ENCODE measurements around the gene ROMO1.

DNA sequence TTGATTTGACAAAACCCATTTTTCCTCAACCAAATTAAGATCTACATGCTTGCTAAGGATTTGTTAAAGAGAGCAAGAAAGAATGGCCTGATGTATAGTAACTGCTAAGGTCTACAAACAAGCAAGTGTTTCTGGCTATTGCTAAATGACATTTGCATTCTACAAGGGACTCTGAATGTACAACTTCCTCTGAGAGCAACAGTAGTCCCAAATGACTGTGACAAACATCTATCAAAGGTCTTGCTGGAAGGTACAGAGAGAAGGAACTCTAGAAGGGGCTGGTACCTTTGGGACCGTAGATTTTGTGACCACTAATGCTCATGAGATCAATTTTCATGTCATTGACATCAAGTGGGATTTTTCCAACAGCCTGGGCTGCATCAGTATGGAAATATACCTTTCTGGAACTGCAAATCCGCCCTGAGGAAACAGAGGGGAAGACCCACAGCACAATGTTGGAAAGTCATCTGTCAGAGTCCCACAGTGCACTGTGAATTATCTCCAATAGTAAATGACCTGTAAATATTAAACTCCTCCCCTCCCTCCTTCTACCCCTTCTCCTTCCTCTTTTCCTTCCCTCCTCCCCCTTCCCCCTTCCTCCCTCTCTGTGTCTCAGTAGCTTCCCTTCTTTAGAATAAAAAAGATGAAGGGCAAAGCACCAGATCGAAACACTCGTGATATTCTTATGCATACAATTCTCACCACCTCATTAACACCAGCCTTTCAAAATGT lies 18.6 kb upstream of the ROMO1 start:
- TF ChIP-seq ZNF274 (IDR thresholded peaks at IDR 0.05; ENCODE audit: borderline replicate concordance, extremely low read depth, low read length), result no peak
- no peak for TF ChIP-seq CREB1 (IDR thresholded peaks at IDR 0.05)
- TF ChIP-seq, protein P1, sequence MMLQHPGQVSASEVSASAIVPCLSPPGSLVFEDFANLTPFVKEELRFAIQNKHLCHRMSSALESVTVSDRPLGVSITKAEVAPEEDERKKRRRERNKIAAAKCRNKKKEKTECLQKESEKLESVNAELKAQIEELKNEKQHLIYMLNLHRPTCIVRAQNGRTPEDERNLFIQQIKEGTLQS (IDR thresholded peaks at IDR 0.05; ENCODE audit: insufficient read depth, low read depth, low read length), result no peak
- TF ChIP-seq, protein P2, sequence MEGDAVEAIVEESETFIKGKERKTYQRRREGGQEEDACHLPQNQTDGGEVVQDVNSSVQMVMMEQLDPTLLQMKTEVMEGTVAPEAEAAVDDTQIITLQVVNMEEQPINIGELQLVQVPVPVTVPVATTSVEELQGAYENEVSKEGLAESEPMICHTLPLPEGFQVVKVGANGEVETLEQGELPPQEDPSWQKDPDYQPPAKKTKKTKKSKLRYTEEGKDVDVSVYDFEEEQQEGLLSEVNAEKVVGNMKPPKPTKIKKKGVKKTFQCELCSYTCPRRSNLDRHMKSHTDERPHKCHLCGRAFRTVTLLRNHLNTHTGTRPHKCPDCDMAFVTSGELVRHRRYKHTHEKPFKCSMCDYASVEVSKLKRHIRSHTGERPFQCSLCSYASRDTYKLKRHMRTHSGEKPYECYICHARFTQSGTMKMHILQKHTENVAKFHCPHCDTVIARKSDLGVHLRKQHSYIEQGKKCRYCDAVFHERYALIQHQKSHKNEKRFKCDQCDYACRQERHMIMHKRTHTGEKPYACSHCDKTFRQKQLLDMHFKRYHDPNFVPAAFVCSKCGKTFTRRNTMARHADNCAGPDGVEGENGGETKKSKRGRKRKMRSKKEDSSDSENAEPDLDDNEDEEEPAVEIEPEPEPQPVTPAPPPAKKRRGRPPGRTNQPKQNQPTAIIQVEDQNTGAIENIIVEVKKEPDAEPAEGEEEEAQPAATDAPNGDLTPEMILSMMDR (IDR thresholded peaks at IDR 0.05; ENCODE audit: control extremely low read depth in 1 of 3, insufficient read depth in 1 of 3, low read depth in 1 of 3, low read length in 3 of 3), result no peak
- TF ChIP-seq CHD1 (IDR thresholded peaks at IDR 0.05; ENCODE audit: low read depth, low read length), result no peak
- TF ChIP-seq TEAD4 (IDR thresholded peaks at IDR 0.05; ENCODE audit: low read depth, low read length), result no peak
- TF ChIP-seq, protein P3, sequence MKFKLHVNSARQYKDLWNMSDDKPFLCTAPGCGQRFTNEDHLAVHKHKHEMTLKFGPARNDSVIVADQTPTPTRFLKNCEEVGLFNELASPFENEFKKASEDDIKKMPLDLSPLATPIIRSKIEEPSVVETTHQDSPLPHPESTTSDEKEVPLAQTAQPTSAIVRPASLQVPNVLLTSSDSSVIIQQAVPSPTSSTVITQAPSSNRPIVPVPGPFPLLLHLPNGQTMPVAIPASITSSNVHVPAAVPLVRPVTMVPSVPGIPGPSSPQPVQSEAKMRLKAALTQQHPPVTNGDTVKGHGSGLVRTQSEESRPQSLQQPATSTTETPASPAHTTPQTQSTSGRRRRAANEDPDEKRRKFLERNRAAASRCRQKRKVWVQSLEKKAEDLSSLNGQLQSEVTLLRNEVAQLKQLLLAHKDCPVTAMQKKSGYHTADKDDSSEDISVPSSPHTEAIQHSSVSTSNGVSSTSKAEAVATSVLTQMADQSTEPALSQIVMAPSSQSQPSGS (IDR thresholded peaks at IDR 0.05; ENCODE audit: low read length), result no peak
- TF ChIP-seq GTF2F1 (IDR thresholded peaks at IDR 0.05; ENCODE audit: borderline replicate concordance, low read depth, low read length), result no peak
- TF ChIP-seq EP300 (IDR thresholded peaks at IDR 0.05; ENCODE audit: borderline replicate concordance in 1 of 2, low read depth in 2 of 2, low read length in 2 of 2), result no peak
- no peak for TF ChIP-seq POLR2AphosphoS5 (IDR thresholded peaks at IDR 0.05; ENCODE audit: low read depth, low read length)
